Stomach smooth muscle (tissue), 2 donors: Measurements from ENCODE around the gene PTPRN2.

ENCODE experiments used
- H3K27ac ChIP-seq: one replicate; pipeline ENCODE4 v1.7.0; 2013; ENCODE audit warnings: mild to moderate bottlenecking, low read length, inconsistent platforms
- H3K27me3 ChIP-seq, 2 donors: one replicate each; pipeline ENCODE4 v1.7.0; 2013; ENCODE audit warnings: low read length in 2 of 2; ENCODE audit not compliant: insufficient read depth in 2 of 2, control insufficient read depth in 1 of 2
- H3K36me3 ChIP-seq, 2 donors: one replicate each; pipeline ENCODE4 v1.7.0; 2013; ENCODE audit warnings: low read length in 2 of 2; ENCODE audit not compliant: control insufficient read depth in 2 of 2, insufficient read depth in 2 of 2
- H3K4me1 ChIP-seq: one replicate; pipeline ENCODE4 v1.7.0; 2013; ENCODE audit warnings: low read length; ENCODE audit not compliant: control insufficient read depth, insufficient read depth
- H3K4me3 ChIP-seq, 2 donors: one replicate each; pipeline ENCODE4 v1.7.0; 2013; ENCODE audit warnings: low read length in 2 of 2
- H3K9ac ChIP-seq, 2 donors: one replicate each; pipeline ENCODE4 v1.7.0; 2013; ENCODE audit warnings: low read length in 2 of 2, mild to moderate bottlenecking in 1 of 2
- H3K9me3 ChIP-seq, 2 donors: one replicate each; pipeline ENCODE4 v1.7.0; 2013; ENCODE audit warnings: low read length in 2 of 2; ENCODE audit not compliant: control insufficient read depth in 2 of 2
- donor health status: healthy.
- donor health status: Pancreatic carcinoma.

The PTPRN2 gene

GRCh38 chr7:157548691-157549303 is 1038.8 kb downstream of the PTPRN2 start:
- no peaks in the 10 kb centered on the region for H3K27me3 ChIP-seq
- H3K36me3 ChIP-seq: no peaks in the 10 kb centered on the region
- no peak overlapping the region for H3K27ac ChIP-seq
- H3K4me3 ChIP-seq: no peak overlapping the region
- H3K9me3 ChIP-seq: no peaks in the 10 kb centered on the region
- no peaks in the 10 kb centered on the region for H3K4me1 ChIP-seq
- no peak overlapping the region for H3K9ac ChIP-seq

DNA sequence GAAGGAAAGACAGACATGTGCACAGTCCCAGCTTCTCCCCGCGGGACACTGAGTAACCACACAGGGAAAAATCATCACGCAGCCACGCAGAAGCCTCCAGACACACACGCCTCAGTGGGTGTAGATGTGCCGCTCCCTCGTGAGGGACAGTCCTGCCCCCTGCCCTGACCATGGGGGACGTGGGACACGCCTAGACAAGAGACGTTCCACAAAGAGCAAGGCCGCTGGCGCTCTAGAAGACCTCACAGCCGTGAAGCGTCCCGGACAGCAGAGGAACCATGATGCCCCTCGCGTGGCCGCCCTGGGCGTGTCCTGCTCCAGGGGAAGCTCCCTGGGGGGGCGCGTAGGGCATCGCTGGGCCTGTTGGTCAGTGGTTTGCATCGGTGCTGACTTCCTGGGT is 1040.0 kb downstream of the PTPRN2 start:
- no peak overlapping the region for H3K9ac ChIP-seq

DNA sequence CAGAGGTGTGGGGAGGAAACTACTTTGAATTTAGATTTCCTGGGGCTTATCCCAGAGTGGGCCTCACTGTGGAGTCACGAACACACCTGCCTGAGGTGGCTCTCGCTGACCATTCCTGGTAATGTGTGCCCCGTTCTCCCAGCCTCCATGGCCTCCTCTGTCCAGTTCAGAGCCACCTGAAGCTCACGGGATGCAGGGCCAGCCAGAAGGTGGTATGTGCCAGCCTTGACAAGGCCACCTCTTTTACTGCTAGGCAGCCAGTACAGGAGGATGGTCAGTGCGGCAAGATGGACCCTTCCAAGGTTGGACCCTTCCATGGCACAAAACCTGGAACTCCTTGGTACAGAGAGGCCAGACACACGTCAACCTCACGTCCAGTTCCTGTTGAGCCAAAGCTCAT is 1040.5 kb downstream of the PTPRN2 start:
- Histone ChIP-seq H3K9me3 (no peaks in the 10 kb centered on the region), H3K9ac (no peak overlapping the region), H3K27me3 (no peaks in the 10 kb centered on the region), H3K36me3 (no peaks in the 10 kb centered on the region), H3K4me3 (no peak overlapping the region), H3K4me1 (no peaks in the 10 kb centered on the region), H3K27ac (no peak overlapping the region)

More for the DNA sequence above, 1040.0 kb downstream of the PTPRN2 start:
- H3K27me3 ChIP-seq: no peaks in the 10 kb centered on the region
- no peak overlapping the region for H3K4me3 ChIP-seq
- H3K9me3 ChIP-seq: no peaks in the 10 kb centered on the region
- H3K4me1 ChIP-seq: no peaks in the 10 kb centered on the region
- H3K27ac ChIP-seq: no peak overlapping the region
- no peaks in the 10 kb centered on the region for H3K36me3 ChIP-seq

DNA sequence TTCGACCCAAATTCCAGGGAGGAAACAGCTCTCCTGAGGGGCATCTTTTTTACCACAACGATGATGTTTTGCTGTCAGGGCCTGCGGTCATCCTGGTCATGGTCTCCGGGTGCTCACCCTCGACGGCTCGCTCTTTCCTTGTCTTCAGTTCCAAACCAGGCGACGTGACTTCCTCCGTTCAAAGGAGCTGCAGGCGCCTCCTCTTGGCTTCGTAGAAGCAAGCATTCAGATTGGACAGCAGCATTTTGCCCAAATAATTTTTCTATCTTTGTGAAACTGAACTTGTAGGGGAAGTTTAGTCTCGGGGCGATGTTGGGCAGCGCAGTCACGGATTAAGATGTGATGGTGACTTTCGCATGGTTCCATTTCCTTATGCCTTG is 1042.0 kb downstream of the PTPRN2 start:
- H3K27ac ChIP-seq: no peak overlapping the region
- no peak overlapping the region for H3K9ac ChIP-seq
- H3K27me3 ChIP-seq: no peaks in the 10 kb centered on the region
- no peak overlapping the region for H3K4me3 ChIP-seq
- H3K4me1 ChIP-seq: no peaks in the 10 kb centered on the region
- H3K36me3 ChIP-seq: no peaks in the 10 kb centered on the region
- H3K9me3 ChIP-seq: no peaks in the 10 kb centered on the region

- Histone ChIP-seq H3K9ac (no peak overlapping the region), H3K4me1 (no peaks in the 10 kb centered on the region), H3K9me3 (no peaks in the 10 kb centered on the region), H3K4me3 (no peak overlapping the region), H3K27ac (no peak overlapping the region), H3K36me3 (no peaks in the 10 kb centered on the region), H3K27me3 (no peaks in the 10 kb centered on the region)
Observed at GRCh38 chr7:157544980-157545680, 1042.5 kb downstream of the PTPRN2 start.

- Histone ChIP-seq H3K4me1 (no peaks in the 10 kb centered on the region), H3K9ac (no peak overlapping the region), H3K4me3 (no peak overlapping the region), H3K36me3 (no peaks in the 10 kb centered on the region), H3K9me3 (no peaks in the 10 kb centered on the region), H3K27ac (no peak overlapping the region), H3K27me3 (no peaks in the 10 kb centered on the region)
Observed at GRCh38 chr7:157544226-157544625, 1043.4 kb downstream of the PTPRN2 start.

- Histone ChIP-seq H3K9ac (no peak overlapping the region), H3K9me3 (no peaks in the 10 kb centered on the region), H3K4me3 (no peak overlapping the region), H3K36me3 (no peaks in the 10 kb centered on the region), H3K27me3 (no peaks in the 10 kb centered on the region), H3K27ac (no peak overlapping the region), H3K4me1 (no peaks in the 10 kb centered on the region)
Observed at GRCh38 chr7:157543791-157544190, 1043.8 kb downstream of the PTPRN2 start.

DNA sequence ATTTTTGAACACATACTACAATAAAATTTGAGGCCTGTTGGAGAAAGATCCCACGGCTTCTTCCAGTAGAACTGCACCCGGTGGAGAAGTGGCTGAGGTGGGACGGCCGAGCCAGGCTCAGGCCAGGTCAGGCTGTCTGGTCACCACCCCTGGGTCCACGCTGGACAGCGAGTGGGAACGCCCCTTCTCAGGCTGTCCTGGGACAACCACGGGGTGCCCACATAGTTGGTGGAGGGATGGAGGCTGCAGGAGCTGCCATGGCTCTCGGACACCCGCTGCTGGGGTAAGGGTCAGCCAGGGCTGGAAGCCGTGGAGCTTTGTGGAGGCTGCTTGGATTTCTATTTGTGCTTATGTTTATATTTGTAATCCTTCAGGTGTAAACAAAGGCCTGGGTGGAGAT is 1044.3 kb downstream of the PTPRN2 start:
- no peaks in the 10 kb centered on the region for H3K9me3 ChIP-seq
- H3K9ac ChIP-seq: no peak overlapping the region
- no peaks in the 10 kb centered on the region for H3K4me1 ChIP-seq
- no peaks in the 10 kb centered on the region for H3K36me3 ChIP-seq
- H3K27me3 ChIP-seq: no peaks in the 10 kb centered on the region
- no peak overlapping the region for H3K27ac ChIP-seq
- H3K4me3 ChIP-seq: no peak overlapping the region

DNA sequence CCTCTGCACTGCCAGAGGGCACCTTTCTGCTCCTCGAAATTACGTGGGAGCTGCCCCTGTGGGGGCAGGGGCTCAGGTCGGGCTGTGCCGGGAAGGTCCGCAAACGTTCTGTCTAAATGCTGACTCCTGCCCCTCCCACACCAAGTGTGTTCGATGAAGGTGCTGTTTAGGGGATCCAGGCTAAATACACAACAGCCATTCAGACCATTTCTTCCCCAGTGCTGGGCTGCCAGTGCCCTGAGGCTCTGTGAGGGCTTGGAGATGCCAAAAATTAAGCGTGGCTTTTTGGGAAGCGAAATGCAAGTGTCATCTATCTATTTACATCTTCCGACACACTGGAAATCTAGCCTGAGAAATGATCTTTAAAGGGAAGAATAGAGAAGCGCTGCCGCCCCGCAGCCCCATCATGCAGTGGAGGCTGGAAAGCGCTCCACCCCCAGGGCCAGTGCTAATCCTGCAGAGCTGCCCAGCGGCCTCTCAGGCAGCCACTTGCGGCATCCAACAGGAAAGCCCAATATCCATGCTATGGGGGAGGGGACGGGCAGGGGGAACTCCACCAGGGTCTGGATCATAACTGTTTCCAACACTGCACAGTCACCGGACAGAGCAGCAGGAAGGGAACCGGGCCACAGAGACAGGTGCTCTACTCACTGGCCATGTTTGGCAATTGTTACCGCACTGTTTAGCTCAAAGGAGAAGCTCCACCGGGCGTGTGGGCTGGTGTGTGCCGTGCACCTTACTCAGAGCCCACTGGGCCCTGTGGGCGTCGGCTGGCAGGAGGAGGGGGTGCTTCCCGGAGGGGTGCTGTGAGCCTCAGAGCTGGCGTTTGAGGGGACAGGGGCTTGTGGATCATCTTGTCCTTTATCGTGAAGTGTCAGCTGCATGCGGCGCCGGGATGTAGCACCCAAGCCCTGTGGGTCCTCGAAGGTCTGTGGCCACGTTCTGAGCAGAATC is 1045.3 kb downstream of the PTPRN2 start:
- Histone ChIP-seq H3K9ac (no peak overlapping the region), H3K27ac (no peak overlapping the region), H3K27me3 (no peaks in the 10 kb centered on the region), H3K4me3 (no peak overlapping the region), H3K36me3 (no peaks in the 10 kb centered on the region), H3K4me1 (no peaks in the 10 kb centered on the region), H3K9me3 (no peaks in the 10 kb centered on the region)

- Histone ChIP-seq H3K27me3 (no peaks in the 10 kb centered on the region), H3K27ac (no peak overlapping the region), H3K4me3 (no peak overlapping the region), H3K4me1 (no peaks in the 10 kb centered on the region), H3K9ac (no peak overlapping the region), H3K36me3 (no peaks in the 10 kb centered on the region), H3K9me3 (no peaks in the 10 kb centered on the region)
Observed at GRCh38 chr7:157541295-157542067, 1046.1 kb downstream of the PTPRN2 start.
